C1 segment of cervical spinal cord (tissue), 14 donors: ENCODE measurements around the gene UGDH.
"Not testable (repeated sequence)": the region's sequence is repeated elsewhere in the genome, so short reads cannot be mapped to it uniquely, and the experiment has no call there.

Source experiments
- DNase-seq, 14 donors: peaks; one replicate each; lab custom pipeline; 2025; lab: John Stamatoyannopoulos, UW

UGDH gene

DNA sequence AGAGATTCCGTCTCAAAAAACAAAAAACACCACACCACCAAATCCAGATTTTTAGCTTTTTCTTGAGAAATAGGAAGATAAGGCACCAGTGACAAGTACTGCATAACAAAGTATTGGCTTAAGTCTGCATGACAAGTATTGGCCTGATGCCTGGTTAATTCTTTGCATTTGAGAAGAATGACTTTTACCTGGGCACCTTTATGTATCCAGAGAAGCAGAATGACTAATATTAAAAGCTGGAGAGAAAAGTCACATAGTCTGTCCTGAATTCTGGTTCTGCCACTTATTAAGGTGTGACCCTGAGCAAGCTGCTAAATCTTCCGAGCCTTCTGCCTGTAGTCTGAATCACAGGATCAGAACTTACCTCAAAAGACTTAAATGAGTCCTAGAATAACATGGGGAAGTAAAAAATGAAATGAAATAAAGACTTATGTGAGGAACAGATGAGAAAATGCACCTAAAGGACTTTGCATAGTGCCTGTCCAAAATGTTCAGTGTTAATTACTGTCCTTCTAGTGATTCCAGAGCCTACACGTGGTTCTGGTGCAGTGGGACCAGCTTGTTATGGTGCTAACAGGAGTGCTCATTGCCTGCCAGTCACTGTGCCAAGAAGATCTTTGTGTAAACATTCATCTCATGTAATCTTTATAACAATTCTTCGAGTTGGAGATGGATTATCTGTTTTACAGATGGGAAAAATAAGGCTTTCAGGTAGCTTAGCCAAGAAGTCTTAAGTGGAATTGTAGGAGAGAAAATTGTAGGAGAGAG lies 31.6 kb downstream of the UGDH start:
- no peak for DNase-seq

DNA sequence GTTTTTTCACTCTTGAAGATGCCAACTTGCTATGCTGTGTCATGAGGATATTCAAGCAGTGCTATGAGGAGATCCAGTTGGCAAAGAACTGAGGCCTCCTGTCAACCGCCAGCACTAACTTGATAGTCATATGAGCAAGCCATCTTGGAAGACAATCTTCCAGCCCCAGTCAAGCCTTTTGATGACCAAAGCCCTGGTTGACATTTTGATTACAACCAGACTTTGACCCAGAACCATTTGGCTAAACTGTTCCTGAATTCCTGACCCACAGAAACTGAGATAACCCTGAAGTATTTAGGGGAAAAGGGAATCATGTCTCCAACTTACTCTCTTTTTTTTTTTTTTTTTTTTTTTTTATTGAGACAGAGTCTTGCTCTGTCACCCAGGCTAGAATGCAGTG lies 32.9 kb downstream of the UGDH start:
- DNase-seq, result no peak

DNA sequence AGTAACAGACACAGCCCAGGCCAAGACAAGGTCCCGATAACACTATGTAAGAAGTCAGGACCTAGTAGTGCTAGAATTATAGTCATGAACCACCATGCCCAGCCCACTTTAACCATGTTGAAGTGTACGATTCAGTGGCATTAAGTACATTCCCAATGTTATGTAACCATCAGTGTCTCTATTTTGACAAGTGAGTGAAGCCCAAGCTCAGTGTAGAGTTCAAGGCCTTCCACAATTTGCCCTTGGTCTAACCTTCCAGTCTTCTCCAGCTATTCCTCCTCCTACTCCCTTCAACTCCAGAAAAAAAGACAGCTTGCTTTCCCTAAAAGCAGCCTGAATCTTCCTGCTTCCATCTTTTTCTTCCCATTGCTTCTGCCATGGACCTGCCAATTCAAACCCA lies 36.9 kb downstream of the UGDH start:
- no peak for DNase-seq

DNA sequence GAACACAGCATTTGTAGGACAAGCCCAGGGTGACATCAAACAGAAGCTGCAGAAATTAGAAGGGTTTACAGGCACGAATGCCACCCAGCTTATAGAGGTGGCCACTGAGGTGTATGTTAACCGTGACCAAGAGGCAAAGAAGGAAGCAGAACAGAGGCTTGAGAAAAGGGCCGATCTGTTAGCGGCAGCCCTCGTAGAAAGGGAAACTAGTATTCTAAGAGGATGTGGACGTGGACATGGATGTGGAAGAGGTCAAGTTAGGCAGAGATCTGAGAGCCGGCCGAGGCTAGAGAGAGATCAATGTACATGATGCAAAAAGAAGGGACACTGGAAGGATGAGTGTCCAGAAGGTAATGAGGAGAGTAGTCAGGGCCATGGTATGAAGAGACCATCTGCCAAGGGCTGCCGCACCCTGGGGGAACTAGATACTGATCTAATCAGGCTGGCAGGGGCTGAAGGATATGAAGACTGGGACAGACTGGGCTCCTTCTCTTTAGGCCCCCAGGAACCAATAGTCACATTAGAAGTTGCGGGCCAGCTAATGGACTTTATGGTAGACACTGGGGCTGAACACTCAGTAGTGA lies 40.9 kb downstream of the UGDH start:
- no peak for DNase-seq

DNA sequence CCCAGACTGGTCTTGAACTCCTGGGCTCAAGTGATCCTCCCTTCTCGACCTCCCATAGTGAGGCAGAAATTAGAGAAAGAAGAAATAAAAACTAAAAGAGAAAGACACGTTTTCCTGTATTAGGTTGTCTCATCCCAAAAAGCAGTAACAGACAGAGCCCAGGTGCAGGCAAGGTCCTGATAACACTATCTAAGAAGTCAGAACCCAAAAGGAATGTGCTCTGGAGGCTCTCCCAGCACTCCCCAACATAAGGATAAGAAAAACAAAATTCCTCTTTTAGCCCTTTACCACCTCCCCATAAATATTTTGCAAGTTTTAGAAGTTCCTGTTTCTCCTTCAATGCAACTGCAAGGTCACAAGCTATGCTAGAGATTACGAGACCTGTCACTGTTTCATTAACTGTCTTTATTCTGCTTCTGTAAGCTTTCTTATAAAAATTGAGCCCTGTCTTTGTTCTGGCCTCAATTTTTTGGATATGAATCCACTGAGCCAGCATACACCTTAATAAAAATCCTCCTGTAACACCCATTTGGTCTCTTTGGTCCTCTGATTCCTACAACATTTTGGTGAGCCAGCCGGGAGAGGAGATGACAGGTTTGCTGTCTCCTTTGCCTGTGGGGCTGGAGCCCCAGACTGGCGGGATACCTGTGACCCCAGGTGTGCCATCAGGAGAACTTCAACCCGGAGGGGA lies 42.5 kb downstream of the UGDH start:
- DNase-seq, result no peak

DNA sequence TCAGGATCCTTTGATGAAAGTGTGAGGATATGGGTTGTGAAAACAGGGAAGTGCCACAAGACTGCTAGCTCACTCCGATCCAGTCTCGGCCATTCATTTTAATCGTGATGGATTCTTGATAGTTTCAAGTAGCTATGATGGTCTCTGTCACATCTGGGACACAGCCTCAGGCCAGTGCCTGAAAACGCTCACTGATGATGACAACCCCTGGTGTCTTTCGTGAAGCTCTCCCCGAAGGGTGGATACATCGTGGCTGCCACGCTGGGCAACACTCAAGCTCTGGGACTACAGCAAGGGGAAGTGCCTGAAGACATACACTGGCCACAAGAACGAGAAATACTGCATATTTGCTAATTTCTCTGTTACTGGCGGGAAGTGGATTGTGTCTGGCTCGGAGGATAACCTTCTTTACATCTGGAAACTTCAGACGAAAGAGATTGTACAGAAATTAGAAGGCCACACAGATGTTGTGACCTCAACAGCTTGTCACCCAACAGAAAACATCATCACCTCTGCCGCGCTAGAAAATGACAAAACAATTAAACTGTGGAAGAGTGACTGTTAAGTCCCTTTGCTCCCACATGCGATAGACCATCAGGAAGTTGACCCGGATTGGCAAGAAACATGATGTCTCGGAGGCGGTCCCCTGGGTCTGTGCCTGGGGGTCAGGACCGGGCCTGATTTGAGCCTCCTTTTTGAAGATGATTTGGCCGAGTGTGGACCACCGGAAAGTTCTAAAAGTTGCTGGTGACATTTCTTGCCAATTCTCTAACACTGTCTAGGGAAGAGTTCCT lies 46.1 kb downstream of the UGDH start:
- DNase-seq, result no peak

DNA sequence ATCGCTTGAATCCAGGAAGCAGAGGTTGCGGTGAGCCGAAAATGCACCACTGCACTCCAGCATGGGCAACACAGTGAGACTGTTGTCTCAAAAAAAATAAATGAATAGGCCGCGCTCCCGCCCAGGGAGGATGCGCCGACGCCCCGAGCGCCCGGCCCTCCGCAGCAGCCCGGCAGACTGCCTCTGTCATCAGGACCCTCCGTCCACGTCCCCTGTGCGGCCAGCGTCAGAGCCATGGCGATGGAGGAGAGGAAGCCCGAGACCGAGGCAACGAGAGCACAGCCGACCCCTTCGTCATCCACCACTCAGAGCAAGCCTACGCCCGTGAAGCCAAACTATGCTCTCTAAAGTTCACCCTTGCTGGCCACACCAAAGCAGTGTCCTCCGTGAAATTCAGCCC lies 47.0 kb downstream of the UGDH start:
- DNase-seq, result no peak

DNA sequence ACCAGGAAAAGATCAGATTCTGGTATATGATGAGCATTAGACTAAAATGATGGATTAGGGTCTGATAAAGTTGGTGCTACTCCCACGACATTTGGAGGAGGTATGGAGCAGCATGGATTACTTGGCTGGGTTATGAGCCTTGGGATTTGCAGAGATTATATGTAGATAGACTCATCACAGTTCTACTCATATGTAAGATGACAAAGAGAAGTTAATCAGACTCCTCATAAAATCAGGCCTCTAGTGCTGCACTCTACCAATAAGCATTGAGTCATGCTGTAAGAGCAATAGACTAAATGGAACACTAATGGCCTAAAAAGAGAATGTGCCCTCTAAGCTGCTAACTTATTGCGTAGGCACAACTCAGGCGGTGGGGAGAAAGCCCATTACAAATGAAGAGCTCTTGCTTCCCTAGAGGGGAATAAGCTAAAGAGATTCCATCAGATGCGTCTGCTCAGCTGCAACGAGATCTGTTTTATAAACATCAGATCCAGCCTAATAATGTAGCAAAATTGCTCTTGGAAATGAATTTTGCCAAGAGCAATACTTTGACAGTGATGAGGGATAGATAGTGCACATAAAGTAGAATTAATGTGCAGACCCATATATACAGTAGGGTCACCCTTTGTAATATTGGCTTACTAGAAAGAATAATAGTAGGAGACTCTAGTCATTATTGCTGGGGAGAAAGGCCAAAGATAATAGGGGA lies 50.9 kb downstream of the UGDH start:
- no peak for DNase-seq

DNA sequence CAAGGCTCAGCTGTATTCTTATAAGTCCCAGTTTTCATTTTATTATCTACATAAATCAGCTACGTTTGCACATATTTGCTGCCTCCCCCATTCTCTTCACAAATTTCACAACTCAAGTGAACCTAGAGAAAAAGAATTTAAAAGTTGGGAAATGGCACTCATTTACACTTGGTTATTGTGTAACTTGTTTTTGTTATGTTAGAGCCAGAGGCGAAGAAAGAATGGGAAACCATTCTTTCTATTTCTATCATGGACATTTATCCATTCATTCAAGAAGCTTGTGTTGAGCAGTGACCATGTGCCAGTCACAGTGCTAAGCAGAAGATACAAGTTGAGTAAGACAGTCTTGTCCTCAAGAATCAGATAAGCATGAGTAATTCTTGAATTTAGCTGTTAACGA lies 54.8 kb downstream of the UGDH start:
- DNase-seq, result no peak

DNA sequence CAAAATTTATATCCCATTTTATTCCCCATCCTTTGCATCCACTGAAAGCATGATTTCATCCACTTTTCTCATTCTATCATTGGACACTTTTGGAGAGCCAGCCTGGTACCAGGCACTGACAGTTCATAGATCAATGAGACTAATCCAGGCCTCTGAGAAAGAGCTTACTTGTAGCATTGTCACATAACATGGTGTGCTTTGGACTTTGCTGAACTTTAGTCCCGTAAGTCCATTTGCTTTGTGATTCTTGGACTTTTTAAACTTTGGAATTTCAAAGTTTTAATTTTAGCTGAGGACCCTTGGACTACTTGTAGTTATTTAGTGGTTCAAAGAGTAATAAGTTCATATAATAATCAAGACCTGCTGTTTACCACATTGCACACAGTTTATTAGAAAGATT lies 56.8 kb downstream of the UGDH start:
- DNase-seq, result no peak

DNA sequence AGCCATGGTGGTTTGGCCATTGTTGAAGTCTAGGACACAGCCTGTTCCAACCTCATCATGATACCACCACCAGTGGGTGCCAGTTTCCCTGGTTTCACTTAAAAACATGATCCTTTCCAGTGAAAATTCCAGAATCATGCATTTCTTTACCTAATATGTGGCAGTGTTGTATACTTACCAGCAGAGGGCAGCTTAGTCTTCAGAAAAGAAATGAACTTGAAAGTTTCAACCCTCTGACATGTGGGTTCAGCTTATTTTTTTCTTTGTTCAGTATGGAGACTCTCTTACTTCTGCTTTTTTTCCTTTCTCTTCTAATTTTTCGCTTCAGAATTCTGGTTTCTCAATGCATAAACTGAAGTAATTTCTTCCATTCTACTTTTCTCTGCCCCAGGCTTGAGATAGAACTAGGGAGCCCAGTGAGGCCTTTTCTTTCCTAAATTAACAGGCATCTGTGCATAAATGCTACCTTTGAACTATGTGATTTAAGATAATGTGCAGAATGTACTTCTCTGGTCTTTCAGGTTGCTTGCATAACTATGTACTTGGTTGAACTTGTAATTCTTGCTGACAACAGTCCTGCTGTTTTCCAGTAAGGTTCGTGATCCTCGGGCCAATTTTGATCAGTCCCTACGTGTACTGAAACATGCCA lies 57.7 kb downstream of the UGDH start:
- DNase-seq, result peak in 7 of 14 donors; percentile 6 to 47 (median 19)

DNA sequence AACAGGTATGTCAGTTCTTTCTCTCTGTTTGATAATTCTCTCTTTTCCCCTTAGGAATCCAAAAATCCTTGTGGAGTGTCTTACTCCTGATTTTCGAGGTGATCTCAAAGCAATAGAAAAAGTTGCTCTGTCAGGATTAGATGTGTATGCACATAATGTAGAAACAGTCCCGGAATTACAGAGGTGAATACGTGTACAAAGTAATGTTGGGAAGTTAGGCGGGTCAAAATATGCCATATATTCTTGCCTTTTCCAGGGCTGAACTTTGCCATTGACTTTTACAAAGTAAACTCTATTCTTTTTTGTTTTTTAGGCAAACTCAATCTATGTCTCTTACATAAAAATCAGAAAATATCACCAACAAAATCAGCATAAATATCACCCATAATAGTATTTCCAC lies 59.8 kb downstream of the UGDH start:
- no peak for DNase-seq

DNA sequence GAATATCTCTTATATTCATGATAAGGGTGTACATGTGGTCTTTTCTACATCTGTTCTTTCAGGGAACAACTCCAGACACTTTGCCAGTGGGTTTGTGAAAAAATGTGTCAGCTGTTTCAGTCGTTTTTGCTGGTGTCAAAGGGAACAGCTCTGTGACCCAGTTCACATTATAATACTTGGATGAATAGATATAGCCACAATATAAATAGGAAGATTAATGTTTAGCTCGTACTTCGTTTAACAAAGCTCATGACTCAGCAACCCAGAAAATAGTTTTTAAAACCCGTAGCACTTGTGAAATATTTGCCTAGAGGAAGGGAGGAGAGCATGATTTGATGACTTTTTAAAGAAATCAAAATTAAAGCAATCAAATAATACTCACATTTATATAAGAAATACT lies 60.5 kb downstream of the UGDH start:
- DNase-seq, result no peak

DNA sequence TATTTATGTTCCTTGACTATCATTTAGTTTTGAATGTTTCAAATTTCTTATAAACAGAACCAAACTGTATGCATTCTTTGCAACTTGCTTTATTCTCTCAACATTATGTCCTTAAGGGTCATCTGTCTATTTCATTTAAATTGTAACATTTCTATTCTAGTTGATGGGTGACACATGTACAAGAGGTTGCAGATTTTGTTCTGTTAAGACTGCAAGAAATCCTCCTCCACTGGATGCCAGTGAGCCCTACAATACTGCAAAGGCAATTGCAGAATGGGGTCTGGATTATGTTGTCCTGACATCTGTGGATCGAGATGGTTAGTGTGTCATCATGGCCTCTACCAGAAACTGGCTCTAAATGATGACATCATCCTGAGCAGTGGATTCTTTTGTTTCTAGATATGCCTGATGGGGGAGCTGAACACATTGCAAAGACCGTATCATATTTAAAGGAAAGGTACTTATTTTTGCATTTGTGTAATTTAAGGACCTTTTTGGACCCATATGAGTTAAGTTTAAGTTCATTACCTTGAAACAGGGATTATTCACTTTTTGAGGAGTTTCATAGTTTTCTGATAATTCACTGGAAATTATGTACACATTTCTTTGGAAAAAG lies 62.2 kb downstream of the UGDH start:
- no peak for DNase-seq

DNA sequence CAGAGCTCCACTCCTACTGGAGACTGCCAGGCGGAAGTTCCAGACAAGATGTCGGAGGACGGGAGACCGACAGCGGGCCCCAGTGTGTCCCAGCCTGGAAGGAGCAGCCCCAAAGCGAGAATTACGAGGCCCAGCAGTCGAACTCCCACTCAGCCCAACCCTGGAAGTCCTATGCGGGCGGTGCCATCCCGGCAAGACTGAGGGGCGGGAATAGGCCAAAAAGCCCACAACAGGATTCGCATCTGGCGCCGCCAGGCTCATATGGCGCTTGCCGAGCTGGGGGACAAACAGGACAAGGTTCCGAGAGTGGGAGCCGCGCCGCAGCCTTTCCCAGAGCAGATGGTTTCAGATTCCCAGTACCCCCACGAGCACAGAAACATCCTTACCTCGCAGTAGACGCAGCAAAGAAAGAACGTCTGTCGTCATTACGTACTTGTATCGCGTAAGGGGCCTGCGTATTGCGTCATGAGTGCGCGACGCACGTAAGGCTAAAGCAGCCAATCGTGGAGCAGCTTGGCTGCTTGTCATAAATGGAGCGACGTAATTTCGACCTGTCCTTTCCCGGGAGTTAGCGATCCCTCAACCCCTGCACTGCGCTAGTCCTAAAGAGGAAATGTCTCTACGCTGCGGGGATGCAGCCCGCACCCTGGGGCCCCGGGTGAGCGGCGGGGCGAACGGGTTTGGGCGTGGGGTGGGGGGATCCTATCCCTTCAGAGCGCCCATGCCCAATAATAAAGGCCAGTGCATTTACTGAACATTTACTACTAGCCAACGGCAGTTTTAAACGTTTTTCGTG lies 68.5 kb downstream of the UGDH start, which contains the start of the genes LIAS and RPL9:
Gene LIAS, plus strand, starts transcription at position 552 of the 796 bp plus-strand sequence. Its CDS starts 62 bp downstream, at position 614.
Gene RPL9, minus strand, starts transcription at position 418 of the 796 bp plus-strand sequence. CDS start 483 bp downstream, outside the sequence.
- peak; percentile 45 to 97 (median 90) for DNase-seq

DNA sequence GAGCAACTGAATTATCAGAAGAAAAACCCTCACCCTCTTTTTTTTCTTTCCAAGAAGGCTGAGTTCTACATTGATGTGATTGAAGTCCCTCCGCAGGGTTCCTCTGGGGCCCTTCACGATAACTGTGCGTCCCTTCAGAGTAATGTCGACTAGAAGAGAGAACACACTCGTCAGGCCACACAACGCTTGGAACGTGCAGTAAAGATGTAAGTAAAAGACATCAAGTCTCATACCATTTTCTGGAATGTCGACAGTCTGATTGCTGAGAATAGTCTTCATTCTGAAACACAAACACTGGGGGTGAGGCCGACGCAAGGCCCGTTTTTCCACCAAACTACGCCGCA lies 69.1 kb downstream of the UGDH start:
- DNase-seq, result not testable (repeated sequence)

DNA sequence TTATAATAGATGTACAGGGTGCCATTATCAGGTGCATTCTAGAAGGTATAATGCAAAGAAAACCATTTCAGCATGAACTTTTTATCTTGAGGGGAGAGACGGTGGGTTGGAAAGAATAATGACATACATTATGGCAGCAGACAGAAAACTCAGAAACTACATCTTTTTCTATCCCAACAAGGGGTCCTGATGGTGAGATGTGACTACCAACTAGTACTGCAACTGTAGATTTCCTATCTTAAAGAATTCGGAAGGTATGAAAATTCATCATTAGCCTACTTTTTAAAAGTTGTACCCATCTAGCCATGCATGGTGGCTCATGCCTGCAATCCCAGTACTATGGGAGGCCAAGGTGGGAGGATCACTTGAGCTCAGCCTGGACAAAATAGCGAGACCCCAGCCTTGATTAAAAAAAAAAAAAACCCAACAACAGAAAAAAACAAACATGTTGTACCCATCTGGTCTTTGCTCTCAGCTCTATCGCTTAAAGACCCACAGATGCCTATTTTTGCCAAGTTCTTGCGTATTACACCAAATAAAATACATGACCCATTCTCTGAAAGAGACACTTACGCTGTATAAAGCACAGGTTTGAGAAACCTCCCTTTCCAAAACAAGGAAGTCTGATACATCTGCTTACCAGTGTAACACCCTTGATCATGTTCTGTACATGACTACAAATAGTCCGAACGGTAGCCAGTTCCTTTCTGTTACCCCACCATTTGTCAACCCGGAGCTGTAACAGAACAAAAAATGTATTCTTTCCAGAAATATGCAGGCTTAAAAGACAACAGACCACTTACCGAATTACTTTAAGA lies 70.1 kb downstream of the UGDH start:
- no peak for DNase-seq

DNA sequence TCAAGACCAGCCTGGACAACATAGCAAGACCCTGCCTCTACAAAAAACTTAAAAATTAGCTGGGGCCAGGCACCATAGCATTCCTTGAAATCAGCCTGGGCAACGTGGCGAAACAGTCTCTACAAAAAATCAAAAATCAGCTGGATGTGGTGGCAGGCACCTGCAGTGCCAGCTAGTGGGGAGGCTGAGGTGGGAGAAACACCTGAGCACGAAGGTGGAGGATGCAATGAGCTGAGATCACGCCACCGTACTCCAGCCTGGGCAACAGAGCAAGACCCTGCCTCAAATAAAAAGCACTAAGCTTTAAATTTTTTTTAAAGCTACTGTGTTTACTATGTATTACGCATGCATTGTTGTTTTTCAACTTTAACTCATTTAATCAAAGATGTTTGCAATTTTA lies 71.8 kb downstream of the UGDH start:
- no peak for DNase-seq

DNA sequence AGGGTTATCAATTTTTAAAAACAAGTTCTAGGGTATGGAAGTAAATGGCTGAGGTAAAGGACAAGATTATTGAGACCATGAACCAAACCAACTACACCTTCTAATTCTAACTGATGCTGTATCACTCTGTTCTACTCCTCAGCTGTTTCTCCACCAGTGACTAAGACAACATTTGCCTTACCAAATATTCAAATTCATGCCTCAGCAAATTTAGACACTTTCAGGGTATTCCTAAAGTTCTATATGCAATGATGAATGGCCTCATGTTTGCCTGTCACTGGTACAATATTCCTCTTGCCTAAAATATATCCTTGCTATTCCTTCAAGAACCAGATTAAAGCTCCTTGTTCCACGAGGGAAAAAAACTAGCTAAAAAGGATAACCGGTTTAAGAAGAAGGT lies 73.5 kb downstream of the UGDH start:
- no peak for DNase-seq
